Keratinocyte (primary cell): ENCODE measurements around the gene MRTFA.

Experiments used
- EZH2 ChIP-seq: IDR thresholded peaks from one replicate; pipeline ENCODE4 v1.6.1; 2012; ENCODE audit warnings: inconsistent platforms, mild to moderate bottlenecking, low read length, moderate library complexity
- TF ChIP-seq, protein P1 (sequence below), 3 experiments: IDR thresholded peaks in 1 of 3; conservative IDR thresholded peaks in 1 of 3; optimal IDR thresholded peaks in 1 of 3; 2 replicates in 2 of 3; 3 replicates in 1 of 3; pipeline versions ENCODE3 to v1.5.1; 2011; ENCODE audit warnings: low read length in 3 of 3, mild to moderate bottlenecking in 3 of 3, moderate library complexity in 2 of 3, control low read depth in 1 of 3, inconsistent platforms in 1 of 3; ENCODE audit not compliant: insufficient read depth in 2 of 3; ENCODE audit errors: extremely low read depth in 1 of 3

DNA sequence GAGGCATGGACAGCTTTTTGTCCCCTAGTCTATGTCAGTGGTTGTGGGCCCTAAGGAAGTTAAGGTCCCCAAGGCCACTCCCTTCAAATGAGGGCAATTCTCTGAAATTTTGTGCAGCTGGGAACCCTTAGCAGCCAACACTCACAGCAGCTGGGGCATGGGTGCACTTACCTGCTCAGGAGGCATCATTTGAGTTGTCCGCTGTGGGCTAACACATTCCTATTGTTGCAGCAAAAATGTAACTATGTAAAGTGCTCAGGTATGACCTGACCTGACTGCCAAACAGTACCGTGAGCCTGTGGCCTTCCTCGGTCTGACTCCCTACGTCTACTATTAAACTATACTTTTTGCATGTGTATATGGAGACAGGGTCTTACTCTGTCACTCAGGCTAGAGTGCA, 5.8 kb upstream of the MRTFA start:
- TF ChIP-seq, protein P1, sequence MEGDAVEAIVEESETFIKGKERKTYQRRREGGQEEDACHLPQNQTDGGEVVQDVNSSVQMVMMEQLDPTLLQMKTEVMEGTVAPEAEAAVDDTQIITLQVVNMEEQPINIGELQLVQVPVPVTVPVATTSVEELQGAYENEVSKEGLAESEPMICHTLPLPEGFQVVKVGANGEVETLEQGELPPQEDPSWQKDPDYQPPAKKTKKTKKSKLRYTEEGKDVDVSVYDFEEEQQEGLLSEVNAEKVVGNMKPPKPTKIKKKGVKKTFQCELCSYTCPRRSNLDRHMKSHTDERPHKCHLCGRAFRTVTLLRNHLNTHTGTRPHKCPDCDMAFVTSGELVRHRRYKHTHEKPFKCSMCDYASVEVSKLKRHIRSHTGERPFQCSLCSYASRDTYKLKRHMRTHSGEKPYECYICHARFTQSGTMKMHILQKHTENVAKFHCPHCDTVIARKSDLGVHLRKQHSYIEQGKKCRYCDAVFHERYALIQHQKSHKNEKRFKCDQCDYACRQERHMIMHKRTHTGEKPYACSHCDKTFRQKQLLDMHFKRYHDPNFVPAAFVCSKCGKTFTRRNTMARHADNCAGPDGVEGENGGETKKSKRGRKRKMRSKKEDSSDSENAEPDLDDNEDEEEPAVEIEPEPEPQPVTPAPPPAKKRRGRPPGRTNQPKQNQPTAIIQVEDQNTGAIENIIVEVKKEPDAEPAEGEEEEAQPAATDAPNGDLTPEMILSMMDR (optimal IDR thresholded peaks at IDR 0.05 in 1 of 3, IDR thresholded peaks at IDR 0.05 in 1 of 3, conservative IDR thresholded peaks at IDR 0.05 in 1 of 3; ENCODE audit: extremely low read depth in 1 of 3, insufficient read depth in 2 of 3, low read length in 3 of 3): no peak
- no peak for TF ChIP-seq EZH2
